CD4-positive, alpha-beta T cell (primary cell): Measurements from ENCODE around the gene MTHFD2L. TPM values are rescaled to one million over a fixed set of nuclear protein-coding genes. Genes with fewer than 3 reads are reported as not detected.

Experiments
- ATAC-seq: fragments of 200-7000 bp; cut with Tn5 transposase; one replicate; pipeline ENCODE4 v1.10.0; 2022; ENCODE audit warnings: mild to moderate bottlenecking; ENCODE audit not compliant: poor library complexity
- CTCF ChIA-PET: fragments of 350-600 bp; sonication (Branson Sonifier 250); formaldehyde crosslinking; loops from one replicate; lab custom pipeline; 2021; ENCODE audit warnings: antibody characterized with exemption, inconsistent platforms; lab: Charles Lee
- POLR2A ChIA-PET: fragments of 350-600 bp; sonication (Branson Sonifier 250); formaldehyde crosslinking; loops from one replicate; lab custom pipeline; 2021; ENCODE audit warnings: antibody characterized with exemption, inconsistent platforms; lab: Charles Lee
- DNase-seq, 14 experiments: peaks; one replicate each; pipeline ENCODE4 v3.0.0-alpha.2; 2013 to 2020; ENCODE audit warnings: mixed read lengths in 2 of 14
- H3K27ac ChIP-seq, 2 donors: one replicate each; pipeline versions ENCODE4 v1.5.1 to v1.7.0; 2013; ENCODE audit warnings: low read length in 2 of 2, low read depth in 1 of 2, mild to moderate bottlenecking in 1 of 2
- H3K27me3 ChIP-seq, 2 experiments: 1 replicate in 1 of 2; 2 replicates in 1 of 2; pipeline versions ENCODE4 v1.6.1 to v1.7.0; 2013; ENCODE audit warnings: low read length in 2 of 2, control low read depth in 1 of 2, mild to moderate bottlenecking in 1 of 2, moderate library complexity in 1 of 2; ENCODE audit not compliant: insufficient read depth in 2 of 2, control insufficient read depth in 1 of 2
- H3K36me3 ChIP-seq: one replicate; pipeline ENCODE4 v1.6.1; 2013; ENCODE audit warnings: low read length, control low read depth; ENCODE audit not compliant: insufficient read depth
- H3K4me1 ChIP-seq: one replicate; pipeline ENCODE4 v1.6.1; 2013; ENCODE audit warnings: low read length, control low read depth; ENCODE audit not compliant: insufficient read depth
- H3K4me3 ChIP-seq: one replicate; pipeline ENCODE4 v1.5.1; 2013; ENCODE audit warnings: mild to moderate bottlenecking, low read length, moderate library complexity
- H3K9me3 ChIP-seq, 2 experiments: 1 replicate in 1 of 2; 2 replicates in 1 of 2; pipeline versions ENCODE4 v1.6.1 to v1.7.0; 2013; ENCODE audit warnings: low read length in 2 of 2, mild to moderate bottlenecking in 2 of 2, control low read depth in 1 of 2, moderate library complexity in 1 of 2; ENCODE audit not compliant: control insufficient read depth in 1 of 2, insufficient read depth in 1 of 2
- H3K27ac Mint-ChIP-seq: one replicate; pipeline ENCODE4 v1.8.0; 2020; ENCODE audit warnings: mixed read lengths
- H3K27me3 Mint-ChIP-seq: one replicate; pipeline ENCODE4 v1.8.0; 2021; ENCODE audit warnings: mixed read lengths
- H3K36me3 Mint-ChIP-seq: one replicate; pipeline ENCODE4 v1.8.0; 2021; ENCODE audit warnings: low read depth, mixed read lengths
- H3K4me1 Mint-ChIP-seq: one replicate; pipeline ENCODE4 v1.8.0; 2021; ENCODE audit warnings: low read depth, mixed read lengths
- H3K4me3 Mint-ChIP-seq: one replicate; pipeline ENCODE4 v1.8.0; 2020; ENCODE audit warnings: mild to moderate bottlenecking, mixed read lengths
- H3K9me3 Mint-ChIP-seq: one replicate; pipeline ENCODE4 v1.8.0; 2020; ENCODE audit warnings: mixed read lengths
- intact Hi-C, 2 experiments: fragments of 100-400 bp; cut with DNase I in 1 of 2; cut with micrococcal nuclease in 1 of 2; formaldehyde crosslinking; loops; one replicate each; pipeline versions ENCODE4 v1.15.1 to v1.9.0; 2023 to 2025; cut with DNase I, micrococcal nuclease
- total RNA-seq, 174 experiments: library from RNA in 2 of 174; stranded (reverse) in 2 of 174; gene quantifications; one replicate each; pipeline ENCODE4 v1.2.3 and lab custom pipeline; 2021 to 2026
- TF ChIP-seq, protein P1 (sequence below): fragments of 200-600 bp; IDR thresholded peaks from one replicate; pipeline ENCODE4 v1.8.0; 2022; ENCODE audit warnings: antibody characterized with exemption, mild to moderate bottlenecking

Gene MTHFD2L
- total RNA-seq, 2 experiments from 2014 or later: 13.7 to 14.4 TPM

DNA sequence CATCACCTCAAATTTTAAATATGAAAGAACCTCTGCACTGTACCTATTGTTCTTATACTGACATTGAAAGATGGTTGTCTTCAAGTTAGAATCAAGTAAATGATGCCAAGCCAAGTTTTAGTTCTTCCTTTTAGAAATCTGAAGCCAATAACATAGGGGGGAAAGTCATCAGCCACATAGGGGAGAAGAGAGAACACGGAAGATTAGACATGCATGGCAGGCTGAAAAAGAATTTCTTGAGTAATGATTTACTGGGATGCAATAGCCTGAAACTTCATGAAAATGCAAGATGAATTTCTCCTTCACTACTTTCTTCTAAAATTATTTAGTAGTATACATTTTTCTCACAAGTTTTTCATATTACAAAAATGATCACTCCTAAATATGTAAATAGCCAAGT lies 136.8 kb downstream of the MTHFD2L start:
- no peaks in the 10 kb centered on the region for H3K36me3 ChIP-seq
- CTCF ChIA-PET: no interaction called here

DNA sequence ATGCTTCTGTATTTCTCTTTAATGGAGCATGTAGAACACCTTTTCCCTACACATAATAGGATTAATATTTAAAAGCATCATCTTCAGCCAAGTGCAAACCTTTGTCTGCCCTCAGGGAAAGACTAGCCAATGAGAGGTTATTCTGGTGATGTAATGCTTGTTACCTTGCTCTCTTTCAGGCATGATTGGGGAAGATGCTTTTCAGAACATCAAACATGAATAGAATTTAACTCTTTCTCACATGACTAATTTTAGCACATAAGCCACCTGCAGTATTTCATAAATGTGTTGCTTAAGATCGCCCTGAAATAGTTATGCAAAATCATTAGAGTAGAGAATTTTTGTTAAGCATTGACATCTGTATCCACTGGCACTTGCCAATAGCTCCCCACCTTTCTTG lies 139.6 kb downstream of the MTHFD2L start:
- H3K9me3 Mint-ChIP-seq: no peaks in the 10 kb centered on the region
- TF ChIP-seq, protein P1, sequence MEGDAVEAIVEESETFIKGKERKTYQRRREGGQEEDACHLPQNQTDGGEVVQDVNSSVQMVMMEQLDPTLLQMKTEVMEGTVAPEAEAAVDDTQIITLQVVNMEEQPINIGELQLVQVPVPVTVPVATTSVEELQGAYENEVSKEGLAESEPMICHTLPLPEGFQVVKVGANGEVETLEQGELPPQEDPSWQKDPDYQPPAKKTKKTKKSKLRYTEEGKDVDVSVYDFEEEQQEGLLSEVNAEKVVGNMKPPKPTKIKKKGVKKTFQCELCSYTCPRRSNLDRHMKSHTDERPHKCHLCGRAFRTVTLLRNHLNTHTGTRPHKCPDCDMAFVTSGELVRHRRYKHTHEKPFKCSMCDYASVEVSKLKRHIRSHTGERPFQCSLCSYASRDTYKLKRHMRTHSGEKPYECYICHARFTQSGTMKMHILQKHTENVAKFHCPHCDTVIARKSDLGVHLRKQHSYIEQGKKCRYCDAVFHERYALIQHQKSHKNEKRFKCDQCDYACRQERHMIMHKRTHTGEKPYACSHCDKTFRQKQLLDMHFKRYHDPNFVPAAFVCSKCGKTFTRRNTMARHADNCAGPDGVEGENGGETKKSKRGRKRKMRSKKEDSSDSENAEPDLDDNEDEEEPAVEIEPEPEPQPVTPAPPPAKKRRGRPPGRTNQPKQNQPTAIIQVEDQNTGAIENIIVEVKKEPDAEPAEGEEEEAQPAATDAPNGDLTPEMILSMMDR: no peak
- no peak for ATAC-seq
- Histone ChIP-seq H3K4me1 (no peaks in the 10 kb centered on the region), H3K27ac (no peak overlapping the region), H3K9me3 (no peaks in the 10 kb centered on the region), H3K36me3 (no peaks in the 10 kb centered on the region), H3K4me3 (no peak overlapping the region), H3K27me3 (no peaks in the 10 kb centered on the region)
- H3K27ac Mint-ChIP-seq: no peak overlapping the region
- no peaks in the 10 kb centered on the region for H3K36me3 Mint-ChIP-seq
- H3K4me3 Mint-ChIP-seq: no peak overlapping the region
- no peaks in the 10 kb centered on the region for H3K27me3 Mint-ChIP-seq
- DNase-seq: no peak
- intact Hi-C loops: no loop called here
- CTCF ChIA-PET: no interaction called here
- no peaks in the 10 kb centered on the region for H3K4me1 Mint-ChIP-seq
- POLR2A ChIA-PET: no interaction called here

More for the DNA sequence above, 136.8 kb downstream of the MTHFD2L start:
- ATAC-seq: no peak
- H3K4me3 Mint-ChIP-seq: no peak overlapping the region
- no peaks in the 10 kb centered on the region for H3K4me1 Mint-ChIP-seq
- H3K9me3 Mint-ChIP-seq: no peaks in the 10 kb centered on the region
- intact Hi-C loops: no loop called here
- H3K27me3 Mint-ChIP-seq: no peaks in the 10 kb centered on the region
- Histone ChIP-seq H3K9me3 (no peaks in the 10 kb centered on the region), H3K27ac (no peak overlapping the region), H3K4me1 (no peaks in the 10 kb centered on the region), H3K4me3 (no peak overlapping the region), H3K27me3 (no peaks in the 10 kb centered on the region)
- POLR2A ChIA-PET: no interaction called here
- H3K36me3 Mint-ChIP-seq: no peaks in the 10 kb centered on the region
- no peak overlapping the region for H3K27ac Mint-ChIP-seq
- DNase-seq: no peak
- TF ChIP-seq, protein P1: no peak

DNA sequence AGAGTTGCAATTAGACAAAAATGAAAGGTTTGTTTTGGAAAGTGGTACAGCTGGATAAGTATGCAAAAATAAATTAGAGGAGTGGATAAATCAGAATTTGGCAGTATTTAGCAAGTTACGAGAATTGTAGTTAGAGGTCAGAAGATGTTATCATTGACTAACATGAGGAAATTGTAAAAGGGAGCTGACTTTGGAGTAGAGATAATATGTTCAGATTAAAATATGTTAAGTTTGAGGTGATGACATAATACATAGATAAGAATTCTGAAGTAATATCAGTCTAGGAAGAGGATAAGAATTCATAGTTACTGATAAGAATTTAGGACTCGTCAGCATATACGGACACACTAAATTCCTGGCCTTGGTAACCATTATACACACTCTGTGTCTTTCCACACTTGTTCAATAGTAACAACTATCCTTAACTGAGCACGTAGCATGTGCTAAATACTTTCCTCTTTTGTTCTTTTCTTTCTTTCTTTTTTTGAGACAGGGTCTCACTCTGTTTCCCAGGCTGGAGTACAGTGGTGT lies 146.2 kb downstream of the MTHFD2L start:
- Histone ChIP-seq H3K9me3 (no peaks in the 10 kb centered on the region), H3K4me1 (no peaks in the 10 kb centered on the region), H3K4me3 (no peak overlapping the region), H3K27me3 (no peaks in the 10 kb centered on the region), H3K36me3 (no peaks in the 10 kb centered on the region), H3K27ac (no peak overlapping the region)
- ChIA-PET CTCF (no interaction called here), POLR2A (no interaction called here)
- TF ChIP-seq, protein P1: no peak
- no peak for ATAC-seq
- no peaks in the 10 kb centered on the region for H3K36me3 Mint-ChIP-seq
- no peak overlapping the region for H3K27ac Mint-ChIP-seq
- no peaks in the 10 kb centered on the region for H3K9me3 Mint-ChIP-seq
- no peak overlapping the region for H3K4me3 Mint-ChIP-seq
- no peaks in the 10 kb centered on the region for H3K27me3 Mint-ChIP-seq
- intact Hi-C loops: no loop called here
- DNase-seq: no peak
- H3K4me1 Mint-ChIP-seq: peaks cover 14% of the 10 kb centered on the region
